ENCODE data around the gene LPCAT2.

LPCAT2 gene

DNA sequence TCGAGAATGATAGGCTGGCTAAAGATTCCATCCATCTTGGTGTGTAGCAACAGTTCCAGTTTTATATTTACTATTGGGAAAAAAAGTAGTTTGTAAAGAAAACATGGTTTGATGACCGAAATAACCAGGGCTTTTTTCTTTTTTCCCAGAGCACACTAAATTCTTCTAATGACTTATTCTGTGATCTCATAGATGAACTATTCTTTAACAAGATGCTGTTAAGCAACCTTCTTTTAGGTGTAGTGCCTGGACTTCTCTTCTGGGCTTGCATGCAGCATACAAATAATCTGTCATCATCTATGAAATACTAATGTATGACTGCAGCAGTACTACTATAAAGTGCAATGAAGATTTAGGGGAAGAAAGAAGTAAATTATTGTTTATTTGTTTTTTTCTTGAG lies 46.6 kb downstream of the LPCAT2 start:
- DNase-seq (ENCODE audit: low read depth, low spot score): no peak

DNA sequence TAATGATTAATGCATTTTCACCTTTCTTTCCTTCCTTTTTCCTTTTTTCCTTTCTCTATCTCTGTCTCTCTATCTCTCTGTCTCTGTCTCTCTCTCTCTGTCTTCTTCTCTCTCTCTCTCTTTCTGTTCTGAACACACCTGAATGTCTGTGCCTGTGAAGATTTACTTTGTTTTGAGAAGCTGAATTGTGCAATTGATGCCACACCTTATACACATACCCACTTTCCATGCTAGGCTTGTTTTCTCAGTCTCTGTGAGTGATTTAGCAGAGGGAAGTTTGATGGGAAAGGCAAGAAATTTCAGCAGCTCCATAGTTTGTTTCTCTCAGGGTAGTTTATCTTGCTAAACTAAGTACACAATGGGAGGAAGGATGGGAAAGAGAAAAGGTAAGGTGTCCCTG lies 48.3 kb downstream of the LPCAT2 start:
- no peak for DNase-seq (ENCODE audit: low read depth, low spot score)

DNA sequence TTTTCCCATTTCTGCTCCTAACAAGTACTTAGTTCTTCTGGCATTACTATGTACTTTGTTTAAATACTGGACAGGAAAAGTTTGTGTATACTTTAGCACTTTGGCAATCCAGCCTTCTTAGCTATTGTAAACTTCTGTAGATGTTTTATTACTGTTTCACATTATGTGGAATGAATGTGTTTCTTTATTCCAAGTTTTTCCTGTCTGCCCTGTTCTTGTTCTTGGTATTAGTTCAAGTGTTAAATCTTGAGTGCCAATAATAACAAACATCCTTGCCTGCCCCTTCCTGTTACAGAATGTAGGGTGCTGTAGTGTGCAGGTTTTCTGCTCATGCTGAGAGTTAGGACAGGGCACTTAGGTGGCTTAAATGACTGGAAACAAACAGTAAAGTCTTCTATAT lies 50.4 kb downstream of the LPCAT2 start:
- DNase-seq (ENCODE audit: low read depth, low spot score): no peak

DNA sequence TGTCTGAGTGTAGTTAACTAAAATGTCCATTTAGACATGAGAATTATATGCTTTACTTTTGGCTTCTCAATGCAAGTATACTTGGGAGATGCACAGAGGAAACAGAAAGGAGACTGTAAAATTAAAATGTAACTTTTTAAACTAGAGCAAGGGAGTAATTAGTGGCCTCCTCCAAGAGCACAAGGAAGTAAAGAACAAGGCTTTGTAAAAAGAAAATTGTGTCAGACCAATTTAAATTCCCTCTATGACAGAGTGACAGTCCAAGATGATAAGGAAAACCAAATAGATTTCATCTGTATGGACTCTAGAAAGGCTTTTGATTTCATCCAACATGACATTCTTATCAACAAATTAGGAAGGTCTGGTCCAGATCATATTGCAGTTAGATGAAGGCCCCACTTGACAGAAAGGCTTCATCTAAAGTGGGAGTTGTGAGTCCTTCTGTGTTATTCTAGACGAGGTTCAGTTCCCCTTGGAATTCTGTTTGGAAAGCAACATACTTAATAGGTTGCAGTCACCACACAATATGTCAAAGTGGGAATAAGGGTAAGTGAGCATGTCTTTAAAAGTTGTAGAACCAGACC lies 51.2 kb downstream of the LPCAT2 start:
- DNase-seq (ENCODE audit: low read depth, low spot score): no peak

DNA sequence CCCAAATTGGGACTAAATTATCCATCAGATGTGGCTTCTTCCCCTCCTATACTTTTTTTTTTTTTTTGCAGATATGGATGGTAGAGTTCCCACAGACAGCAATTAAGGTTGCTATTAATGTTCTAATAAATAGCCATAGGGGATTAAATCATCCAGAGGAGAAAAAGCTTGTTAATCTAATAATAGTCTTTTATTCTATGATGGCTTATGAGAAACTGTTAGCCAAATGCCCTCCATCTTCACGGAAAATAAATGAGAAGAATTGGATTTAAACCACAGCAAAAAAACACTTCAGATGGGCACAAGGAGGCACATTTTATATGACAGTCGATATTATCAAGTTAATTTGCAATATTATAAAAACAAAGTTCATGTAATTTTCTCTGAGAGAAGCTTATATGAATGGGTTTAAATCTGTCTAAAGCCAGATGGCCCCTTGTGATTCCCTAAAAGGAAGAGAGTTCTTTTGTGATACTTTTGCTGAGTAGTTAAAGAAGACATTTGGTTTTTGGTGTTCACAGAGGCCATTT lies 52.5 kb downstream of the LPCAT2 start:
- no peak for DNase-seq (ENCODE audit: low read depth, low spot score)

DNA sequence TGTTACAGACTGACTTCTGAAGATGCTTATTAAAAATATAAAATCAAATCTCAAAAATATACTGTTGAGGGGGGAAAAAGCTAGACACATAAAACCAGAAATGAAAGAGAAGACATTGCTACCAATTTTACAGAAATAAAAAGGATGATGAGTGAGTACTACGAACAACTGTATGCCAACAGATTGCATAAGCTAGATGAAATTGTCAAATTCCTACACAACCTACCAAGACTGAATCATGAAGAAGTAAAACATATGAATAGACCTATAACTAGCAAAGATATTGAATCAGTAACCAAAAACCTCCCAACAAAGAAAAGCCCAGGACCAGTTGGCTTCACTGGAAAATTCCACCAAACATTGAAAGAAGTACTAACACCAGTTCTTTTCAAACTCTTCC lies 54.1 kb downstream of the LPCAT2 start:
- DNase-seq (ENCODE audit: low read depth, low spot score): no peak

DNA sequence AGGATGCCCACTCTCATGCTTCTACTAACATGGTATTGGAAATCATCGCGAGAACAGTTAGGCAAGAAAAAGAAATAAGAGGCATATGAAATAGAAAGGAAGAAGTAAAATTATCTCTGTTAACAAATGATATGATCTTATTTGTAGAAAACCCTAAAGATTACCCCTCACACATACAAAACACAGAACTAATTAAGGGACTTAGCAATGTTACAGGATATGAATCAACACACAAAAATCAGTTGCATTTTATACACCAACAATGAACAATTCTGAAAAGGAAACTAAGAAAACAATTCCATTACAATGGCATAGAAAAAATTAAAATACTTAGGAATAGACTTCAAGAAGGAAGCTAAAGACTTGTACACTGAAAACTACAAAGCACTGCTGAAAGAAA lies 54.9 kb downstream of the LPCAT2 start:
- no peak for DNase-seq (ENCODE audit: low read depth, low spot score)

DNA sequence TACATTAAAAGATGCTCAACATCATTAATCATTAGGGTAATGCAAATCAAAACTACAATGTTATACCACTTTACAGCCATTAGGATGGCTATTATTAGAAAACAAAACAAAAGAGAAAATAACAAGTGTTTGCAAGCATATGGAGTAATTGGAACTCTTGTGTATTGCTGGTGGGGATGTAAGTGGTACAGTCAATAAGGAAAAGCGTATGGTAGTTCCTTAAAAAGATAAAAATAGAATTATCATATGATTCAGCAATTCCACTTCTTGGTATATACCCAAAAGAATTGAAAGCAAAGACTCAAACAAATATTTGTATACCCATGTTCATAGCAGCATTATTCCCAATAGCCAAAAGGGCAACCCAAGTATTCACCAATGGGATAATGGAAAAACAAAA lies 56.2 kb downstream of the LPCAT2 start:
- DNase-seq (ENCODE audit: low read depth, low spot score): no peak

DNA sequence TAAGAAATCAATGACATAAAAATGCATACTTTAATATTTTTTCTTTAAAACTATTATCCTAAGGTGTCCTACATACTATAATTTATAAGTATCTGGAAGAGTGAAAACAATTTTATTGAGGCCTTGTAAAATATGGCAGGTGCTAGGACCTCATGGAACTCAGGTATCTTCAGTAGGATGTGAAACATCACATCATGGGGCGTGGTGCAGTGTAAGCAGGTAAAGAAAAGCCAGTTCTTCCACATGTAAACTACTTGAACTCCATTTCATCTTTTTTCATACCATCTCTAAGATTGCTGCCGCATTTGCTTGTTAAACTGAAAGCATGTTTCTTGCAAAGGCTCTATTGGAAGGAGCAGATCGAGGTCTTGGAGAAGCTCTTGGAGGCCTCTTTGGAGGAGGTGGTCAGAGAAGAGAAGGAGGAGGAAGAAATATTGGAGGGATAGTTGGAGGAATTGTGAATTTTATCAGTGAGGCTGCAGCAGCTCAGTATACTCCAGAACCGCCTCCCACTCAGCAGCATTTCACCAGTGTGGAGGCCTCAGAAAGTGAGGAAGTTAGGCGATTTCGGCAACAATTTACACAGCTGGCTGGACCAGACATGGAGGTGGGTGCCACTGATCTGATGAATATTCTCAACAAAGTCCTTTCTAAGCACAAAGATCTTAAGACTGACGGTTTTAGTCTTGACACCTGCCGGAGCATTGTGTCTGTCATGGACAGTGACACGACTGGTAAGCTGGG lies 57.7 kb downstream of the LPCAT2 start, which contains the start of gene CAPNS2:
CAPNS2 (plus strand) TSS at position 253 of the 744 bp plus-strand sequence; CDS start at position 326, 73 bp downstream.
- no peak for DNase-seq (ENCODE audit: low read depth, low spot score)

DNA sequence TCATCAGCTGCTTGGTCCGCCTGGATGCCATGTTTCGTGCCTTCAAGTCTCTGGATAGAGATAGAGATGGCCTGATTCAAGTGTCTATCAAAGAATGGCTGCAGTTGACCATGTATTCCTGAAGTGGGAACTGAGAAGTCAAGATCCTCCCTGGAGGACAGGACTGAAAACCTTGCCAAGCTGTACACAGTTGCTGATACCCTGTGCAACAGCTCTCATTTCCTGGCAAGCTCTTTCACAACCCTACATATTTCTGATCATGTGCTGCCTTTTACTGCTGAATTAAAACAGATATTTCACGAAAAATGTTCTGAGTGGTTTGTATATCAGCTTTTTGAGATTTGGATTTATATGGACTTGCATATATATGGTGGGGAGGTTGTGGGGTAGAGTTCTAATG lies 58.5 kb downstream of the LPCAT2 start:
- DNase-seq (ENCODE audit: low read depth, low spot score): no peak

DNA sequence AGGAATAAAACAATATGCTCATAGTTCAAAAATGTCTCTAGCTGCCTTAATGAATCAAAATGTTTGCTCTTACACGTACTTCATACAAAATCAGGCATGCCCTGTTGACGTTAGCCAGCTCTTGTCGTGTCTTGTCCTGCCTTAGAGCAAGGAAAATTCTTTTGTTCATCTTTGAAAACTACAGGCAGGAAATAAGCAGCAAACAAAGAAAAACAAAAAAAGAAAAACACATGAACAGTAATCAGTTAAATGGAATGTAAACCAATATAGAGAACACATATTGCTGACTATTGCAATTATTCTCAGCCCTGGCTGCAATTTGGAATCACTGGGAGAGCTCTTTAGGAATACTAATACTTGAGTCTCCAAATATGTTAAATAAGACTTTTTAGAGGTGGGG lies 59.3 kb downstream of the LPCAT2 start:
- DNase-seq (ENCODE audit: low read depth, low spot score): no peak

DNA sequence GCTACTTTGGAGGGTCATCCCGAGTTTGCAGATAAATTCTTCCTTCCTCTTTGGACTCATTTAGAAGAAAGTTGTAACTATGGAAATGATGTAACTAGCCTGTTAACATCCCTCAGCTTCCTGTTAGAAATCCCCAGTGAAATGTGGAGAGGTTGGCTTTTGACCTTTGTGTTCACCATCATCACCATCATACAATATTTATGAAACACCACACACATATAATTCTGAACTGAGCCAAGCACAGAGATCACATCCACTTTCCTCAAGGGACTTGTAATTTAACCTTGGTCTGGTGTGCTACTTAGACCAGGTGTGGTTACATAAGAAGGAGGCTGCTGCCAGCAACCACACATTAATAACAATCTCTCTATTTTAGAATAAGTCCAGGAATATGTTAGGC lies 60.2 kb downstream of the LPCAT2 start:
- no peak for DNase-seq (ENCODE audit: low read depth, low spot score)

DNA sequence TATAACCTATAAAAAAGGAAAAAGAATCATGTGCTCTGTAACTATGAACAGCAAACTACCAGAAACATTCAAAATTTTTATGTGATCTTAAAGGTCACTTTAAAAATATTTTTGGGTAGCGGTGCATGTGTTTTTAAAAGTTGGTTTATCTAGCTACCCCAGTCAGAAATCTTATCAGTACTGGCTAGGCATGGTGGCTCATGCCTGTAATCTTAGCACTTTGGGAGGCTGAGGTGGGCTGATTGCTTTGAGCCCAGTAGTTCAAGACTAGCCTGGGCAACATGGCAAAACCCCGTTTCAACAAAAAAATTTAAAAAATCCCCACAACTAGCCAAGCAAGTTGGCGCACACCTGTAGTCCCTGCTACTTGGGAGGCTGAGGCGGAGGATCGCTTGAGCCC lies 61.3 kb downstream of the LPCAT2 start:
- no peak for DNase-seq (ENCODE audit: low read depth, low spot score)

DNA sequence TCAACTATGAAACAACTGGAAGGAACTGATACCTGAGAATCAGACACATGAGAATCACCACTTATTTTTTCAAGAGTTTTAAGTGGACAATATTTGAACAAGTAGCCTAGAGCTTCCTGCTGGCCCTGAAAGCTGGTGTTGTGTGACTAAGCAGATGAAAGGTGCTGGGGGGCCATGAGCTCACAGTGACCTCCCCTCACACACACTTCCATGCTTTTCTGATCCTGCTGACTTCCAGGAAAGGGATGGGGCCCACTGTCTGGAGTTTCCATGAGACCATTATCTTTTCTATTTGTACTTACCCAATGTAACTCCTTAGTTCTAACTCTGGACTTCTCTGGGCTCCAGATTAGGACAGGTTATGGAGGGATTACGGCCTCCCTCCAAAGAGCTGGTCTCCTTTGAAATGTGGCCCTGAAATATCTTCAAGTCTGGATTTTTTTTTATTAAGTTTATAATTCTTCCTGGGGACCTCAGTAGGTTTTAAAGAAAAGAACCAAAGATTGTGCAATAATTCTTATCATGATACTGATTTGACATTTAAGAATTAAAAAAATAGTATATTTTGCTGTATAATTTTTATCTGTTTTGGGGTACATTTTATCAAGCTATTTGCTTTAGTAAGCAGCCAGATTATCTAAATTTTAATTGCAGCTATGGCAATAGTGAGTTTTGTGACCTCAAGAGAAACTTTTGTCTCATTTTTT lies 62.5 kb downstream of the LPCAT2 start:
- DNase-seq (ENCODE audit: low read depth, low spot score): no peak

DNA sequence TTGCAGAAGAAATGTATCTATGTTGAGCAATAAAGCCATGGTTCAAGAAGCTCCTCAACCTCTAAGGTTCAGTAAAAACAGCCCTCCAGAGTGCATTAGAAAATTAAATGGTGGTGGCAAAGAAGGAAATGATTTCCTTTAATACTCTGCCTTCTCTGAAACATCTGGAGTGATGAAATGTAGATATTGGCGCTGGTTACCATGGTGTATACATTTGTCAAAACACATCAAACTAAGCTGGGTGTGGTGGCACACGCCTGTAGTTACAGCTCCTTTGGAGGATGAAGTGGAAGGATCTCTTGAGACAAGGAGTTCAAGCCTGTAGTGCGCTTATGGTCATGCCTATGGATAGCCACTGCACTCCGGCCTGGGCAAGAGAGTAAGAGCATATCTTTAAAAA lies 63.6 kb downstream of the LPCAT2 start:
- no peak for DNase-seq (ENCODE audit: low read depth, low spot score)

DNA sequence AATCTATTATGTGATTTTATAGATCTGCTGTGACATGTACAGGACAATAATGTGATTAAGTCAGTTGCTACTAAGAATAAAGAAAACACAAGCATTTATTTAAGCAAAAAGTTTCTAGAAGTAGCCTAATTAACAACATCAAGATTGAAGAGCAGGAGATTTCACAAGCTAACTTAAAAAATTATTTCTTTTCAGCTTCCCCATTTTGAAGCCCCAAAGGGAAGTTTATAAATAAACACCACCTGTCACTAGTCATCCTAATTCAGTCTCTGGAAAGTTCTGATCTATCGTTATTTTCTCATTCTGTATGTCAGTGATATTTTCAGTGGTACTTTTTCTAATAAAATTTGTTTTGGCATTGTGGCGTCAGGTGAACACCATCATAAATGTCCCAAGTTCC lies 65.9 kb downstream of the LPCAT2 start:
- no peak for DNase-seq (ENCODE audit: low read depth, low spot score)

DNA sequence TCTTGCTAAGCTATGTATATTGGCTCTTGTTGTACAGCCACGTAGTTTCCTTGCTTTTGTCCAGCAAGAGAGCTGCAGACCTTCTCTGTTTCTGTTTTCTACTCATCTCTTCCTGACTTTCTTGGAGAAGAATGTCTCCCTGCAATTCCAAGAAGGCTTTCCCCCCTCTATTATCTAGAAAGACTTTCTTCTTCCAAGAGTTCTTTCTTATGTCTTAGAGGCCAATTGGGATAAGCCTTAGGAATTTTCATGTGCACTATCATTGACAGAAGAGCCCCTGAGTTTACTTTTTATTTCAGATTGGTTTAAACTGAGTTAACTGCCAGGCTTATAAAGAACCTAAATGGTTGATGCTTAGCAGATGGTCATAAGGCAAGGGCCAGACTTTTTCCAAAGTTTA lies 66.6 kb downstream of the LPCAT2 start:
- no peak for DNase-seq (ENCODE audit: low read depth, low spot score)

DNA sequence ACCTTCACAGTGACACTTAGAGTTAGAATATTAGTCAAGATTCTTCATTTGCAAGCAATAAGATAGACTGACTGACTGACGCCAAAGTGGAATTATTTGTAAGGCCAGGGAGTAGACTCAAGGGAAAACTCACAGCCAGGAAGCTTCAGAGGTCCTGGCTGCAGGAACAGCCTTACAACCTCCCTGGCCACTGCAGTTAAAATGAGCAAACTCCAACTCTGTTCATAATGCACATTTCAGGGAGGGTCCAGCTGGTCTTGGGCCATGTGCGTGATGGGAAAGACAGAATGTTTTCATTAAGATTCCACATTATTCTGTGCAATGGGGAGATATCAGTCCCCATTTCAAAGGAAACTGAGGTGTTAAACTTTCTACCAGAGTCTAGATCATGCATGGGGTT lies 67.5 kb downstream of the LPCAT2 start:
- no peak for DNase-seq (ENCODE audit: low read depth, low spot score)

DNA sequence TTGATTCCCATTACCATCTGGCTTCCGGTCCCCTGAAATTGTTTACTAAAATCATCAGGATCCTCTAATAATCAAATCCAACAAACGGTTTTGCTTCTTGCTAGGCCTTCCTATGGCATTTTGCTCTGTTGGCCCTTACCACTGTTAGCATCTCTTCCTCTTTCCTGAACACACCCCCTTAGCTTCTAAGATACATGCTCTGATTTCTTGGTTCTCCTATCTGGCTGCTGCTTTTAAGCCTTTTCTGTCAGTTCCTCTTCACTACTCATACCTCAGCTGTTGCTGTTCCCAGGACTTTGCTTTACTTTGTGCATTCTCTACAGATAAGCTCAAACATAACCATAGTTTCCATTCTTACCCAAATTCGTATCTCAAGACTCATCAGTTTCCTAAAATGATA lies 69.0 kb downstream of the LPCAT2 start:
- no peak for DNase-seq (ENCODE audit: low read depth, low spot score)

DNA sequence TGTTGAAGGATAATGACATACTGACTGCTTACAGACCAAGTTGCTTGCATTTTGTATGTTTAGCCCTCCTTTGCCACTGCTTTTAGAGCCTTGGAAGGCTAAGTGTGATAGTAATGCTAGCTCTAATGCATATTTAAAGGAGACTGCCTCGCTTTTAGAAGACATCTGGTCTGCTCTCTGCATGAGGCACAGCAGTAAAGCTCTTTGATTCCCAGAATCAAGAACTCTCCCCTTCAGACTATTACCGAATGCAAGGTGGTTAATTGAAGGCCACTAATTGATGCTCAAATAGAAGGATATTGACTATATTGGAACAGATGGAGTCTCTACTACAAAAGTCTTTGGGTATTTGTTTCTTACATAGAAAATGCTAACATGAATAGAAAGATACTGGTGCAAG lies 76.8 kb downstream of the LPCAT2 start:
- DNase-seq (ENCODE audit: low read depth, low spot score): no peak

DNA sequence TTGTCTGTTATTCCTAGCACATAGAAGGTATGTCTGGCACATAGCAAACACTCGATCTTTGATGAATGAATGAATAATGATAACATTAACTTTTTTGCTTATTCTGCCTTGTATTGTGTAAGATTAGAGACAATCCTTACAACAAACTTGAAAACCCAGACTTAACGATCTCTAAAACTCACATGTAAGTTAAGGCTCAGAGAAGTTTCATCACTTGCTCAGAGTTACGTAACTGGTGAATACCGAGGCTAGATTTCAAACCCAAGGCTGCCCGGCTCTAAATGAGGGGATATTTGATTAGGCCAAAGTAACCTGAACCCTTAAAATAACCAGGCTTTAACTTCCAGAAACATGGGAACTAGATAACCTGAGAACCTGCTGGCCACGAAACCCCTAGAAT lies 79.9 kb downstream of the LPCAT2 start:
- DNase-seq (ENCODE audit: low read depth, low spot score): no peak

DNA sequence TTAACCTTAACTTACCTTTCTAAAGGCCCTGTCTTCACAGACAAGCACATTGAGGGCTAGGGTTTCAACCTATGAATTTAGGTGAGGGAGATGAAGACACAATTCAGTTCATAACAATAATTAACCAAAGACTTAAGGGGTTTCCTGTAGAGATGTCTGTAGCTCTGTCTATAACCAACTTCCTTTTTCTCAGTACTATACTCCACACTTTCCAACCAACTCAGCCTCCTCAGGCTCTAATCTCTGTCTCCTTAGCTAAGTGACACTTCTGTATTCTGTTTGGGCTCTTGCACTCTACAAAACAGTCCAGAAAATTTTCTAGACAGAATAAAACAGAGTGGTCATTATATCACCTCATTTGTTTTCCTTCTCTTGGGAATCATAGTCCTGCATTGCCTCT lies 83.4 kb downstream of the LPCAT2 start:
- DNase-seq (ENCODE audit: low read depth, low spot score): no peak

DNA sequence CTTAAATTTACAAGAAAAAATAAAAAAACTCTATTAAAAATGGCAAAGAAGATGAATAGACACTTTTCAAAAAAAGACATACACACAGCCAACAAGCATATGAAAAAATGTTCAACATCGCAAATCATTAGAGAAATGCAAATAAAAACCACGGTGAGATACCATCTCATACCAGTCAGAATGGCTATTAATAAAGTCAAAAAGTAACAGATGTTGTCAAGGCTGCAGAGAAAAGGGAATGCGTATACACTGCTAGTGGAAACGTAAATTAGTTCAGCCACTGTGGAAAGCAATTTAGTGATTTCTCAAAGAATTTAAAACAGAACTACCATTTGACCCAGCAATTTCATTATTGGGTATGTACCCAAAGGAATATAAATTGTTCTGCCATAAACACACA lies 89.1 kb downstream of the LPCAT2 start:
- DNase-seq (ENCODE audit: low read depth, low spot score): no peak
